Measurements from ENCODE around the gene ABHD8. TPM values are rescaled to one million over a fixed set of nuclear protein-coding genes. Genes with fewer than 3 reads are reported as not detected.

ABHD8 gene
- total and polyA plus RNA-seq, 2 of the 13 experiments (the other 11 are each of a cell fraction or from before 2014, with no cell fraction given), result 6.3 to 7.2 TPM

DNA sequence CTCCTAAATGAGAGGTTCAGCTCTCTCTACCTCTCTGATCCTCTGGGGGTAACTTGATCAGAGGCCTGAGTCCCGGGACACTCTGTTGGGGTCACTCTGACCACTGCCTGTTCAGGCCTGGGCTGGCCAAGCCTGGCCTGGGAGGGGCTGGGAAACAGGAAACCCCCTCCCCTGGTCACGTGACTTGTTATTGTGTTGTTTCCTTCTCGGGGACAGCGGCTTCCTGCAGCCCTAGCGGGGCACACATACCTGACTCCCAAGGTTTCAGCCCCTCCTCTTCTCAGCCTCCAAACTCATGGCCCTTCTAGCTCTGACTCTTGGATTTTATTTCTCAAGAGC is 38.6 kb downstream of the ABHD8 start, which contains the start of gene USHBP1 (continued):
- TF ChIP-seq SOX6 (IDR thresholded peaks at IDR 0.05), result no peak
- TF ChIP-seq SOX6 (CRISPR knock-in tag; IDR thresholded peaks at IDR 0.05), result peak; percentile 31; the same call in 1 of the 2 replicates
- TF ChIP-seq FOXA3 (CRISPR knock-in tag; IDR thresholded peaks at IDR 0.05), result no peak
- peak; percentile 58 for TF ChIP-seq BHLHE40 (IDR thresholded peaks at IDR 0.05; ENCODE audit: low read length)
- no peak for TF ChIP-seq HOXA3 (CRISPR knock-in tag; IDR thresholded peaks at IDR 0.05)
- TF ChIP-seq, protein P1, sequence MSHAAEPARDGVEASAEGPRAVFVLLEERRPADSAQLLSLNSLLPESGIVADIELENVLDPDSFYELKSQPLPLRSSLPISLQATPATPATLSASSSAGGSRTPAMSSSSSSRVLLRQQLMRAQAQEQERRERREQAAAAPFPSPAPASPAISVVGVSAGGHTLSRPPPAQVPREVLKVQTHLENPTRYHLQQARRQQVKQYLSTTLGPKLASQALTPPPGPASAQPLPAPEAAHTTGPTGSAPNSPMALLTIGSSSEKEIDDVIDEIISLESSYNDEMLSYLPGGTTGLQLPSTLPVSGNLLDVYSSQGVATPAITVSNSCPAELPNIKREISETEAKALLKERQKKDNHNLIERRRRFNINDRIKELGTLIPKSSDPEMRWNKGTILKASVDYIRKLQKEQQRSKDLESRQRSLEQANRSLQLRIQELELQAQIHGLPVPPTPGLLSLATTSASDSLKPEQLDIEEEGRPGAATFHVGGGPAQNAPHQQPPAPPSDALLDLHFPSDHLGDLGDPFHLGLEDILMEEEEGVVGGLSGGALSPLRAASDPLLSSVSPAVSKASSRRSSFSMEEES (CRISPR knock-in tag; IDR thresholded peaks at IDR 0.05), result peak; percentile 65; the same call in 1 of the 2 replicates
- TF ChIP-seq LCORL (IDR thresholded peaks at IDR 0.05), result no peak
- TF ChIP-seq LCORL (CRISPR knock-in tag; IDR thresholded peaks at IDR 0.05), result 0 out of 2 replicates have a peak, but pooled peaks have one; percentile 44
- peak; percentile 35; the same call in 1 of the 2 replicates for TF ChIP-seq SOX5 (CRISPR knock-in tag; IDR thresholded peaks at IDR 0.05; ENCODE audit: borderline replicate concordance)
- no peak for TF ChIP-seq ZNF570 (CRISPR knock-in tag; IDR thresholded peaks at IDR 0.05; ENCODE audit: borderline replicate concordance)
- TF ChIP-seq GABPB1 (CRISPR knock-in tag; IDR thresholded peaks at IDR 0.05), result peak; percentile 48; the same call in 1 of the 2 replicates
- no peak for TF ChIP-seq SIN3A (IDR thresholded peaks at IDR 0.05; ENCODE audit: borderline replicate concordance, low read depth, low read length)
- TF ChIP-seq GABPA (IDR thresholded peaks at IDR 0.05; ENCODE audit: low read depth, low read length), result no peak
- peak; percentile 69 for TF ChIP-seq GABPA (CRISPR knock-in tag; IDR thresholded peaks at IDR 0.05; ENCODE audit: low read depth)
- TF ChIP-seq SP2 (CRISPR knock-in tag; IDR thresholded peaks at IDR 0.05), result no peak
- TF ChIP-seq ZNF292 (CRISPR knock-in tag; IDR thresholded peaks at IDR 0.05; ENCODE audit: borderline replicate concordance, low read depth), result no peak
- TF ChIP-seq PATZ1 (CRISPR knock-in tag; IDR thresholded peaks at IDR 0.05), result peak; percentile 86
- TF ChIP-seq TAF1 (CRISPR knock-in tag; IDR thresholded peaks at IDR 0.05), result peak; percentile 43; the same call in 1 of the 2 replicates
- peak; percentile 41; the same call in 1 of the 2 replicates for TF ChIP-seq ZFX (CRISPR knock-in tag; IDR thresholded peaks at IDR 0.05; ENCODE audit: low read depth)
